ENCODE results near the gene MYO5B.
"Not testable (repeated sequence)": the region's sequence is repeated elsewhere in the genome, so short reads cannot be mapped to it uniquely, and the experiment has no call there.

The MYO5B gene

GRCh38 chr18:50231621-50232020 lies 36.7 kb upstream of the MYO5B start:
- H3K79me2 ChIP-seq (ENCODE audit: low read length): no peaks in the 10 kb centered on the region
- no peaks in the 10 kb centered on the region for H3K9me2 ChIP-seq (replicated peaks; ENCODE audit: insufficient read depth, low read length)
- no peak overlapping the region for H3K4me3 ChIP-seq (ENCODE audit: low read length)
- TF ChIP-seq CTCF (IDR thresholded peaks at IDR 0.05; ENCODE audit: low read length): no peak
- no peak for TF ChIP-seq EZH2 (optimal IDR thresholded peaks at IDR 0.05; ENCODE audit: low read depth, low read length)
- TF ChIP-seq EZH2phosphoT487 (IDR thresholded peaks at IDR 0.05; ENCODE audit: low read length): no peak
- DNase-seq: no peak
- H3K4me1 ChIP-seq (ENCODE audit: low read length): 0 out of 2 replicates have a peak, but pooled peaks cover 1% of the 10 kb centered on the region
- no peaks in the 10 kb centered on the region for H4K20me1 ChIP-seq (ENCODE audit: insufficient read depth, low read length)
- no peaks in the 10 kb centered on the region for H3K36me3 ChIP-seq (replicated peaks; ENCODE audit: insufficient read depth, low read length)
- H3K27me3 ChIP-seq (replicated peaks; ENCODE audit: insufficient read depth, low read length): no peaks in the 10 kb centered on the region
- no peak overlapping the region for H3K9ac ChIP-seq (ENCODE audit: low read length)
- no peaks in the 10 kb centered on the region for H3F3A ChIP-seq (ENCODE audit: insufficient read depth, low read length)
- H3K4me2 ChIP-seq (ENCODE audit: low read depth, low read length): no peak overlapping the region
- H3K9me3 ChIP-seq (replicated peaks; ENCODE audit: insufficient read depth, low read length): no peaks in the 10 kb centered on the region
- H3K27ac ChIP-seq (ENCODE audit: low read length): no peak overlapping the region
- no peak overlapping the region for H2AFZ ChIP-seq (ENCODE audit: low read length)

- not testable (repeated sequence) for DNase-seq; H3F3A ChIP-seq (ENCODE audit: insufficient read depth, low read length); H3K4me3 ChIP-seq (ENCODE audit: low read length); H3K9me3 ChIP-seq (replicated peaks; ENCODE audit: insufficient read depth, low read length); H3K36me3 ChIP-seq (replicated peaks; ENCODE audit: insufficient read depth, low read length); H3K4me1 ChIP-seq (ENCODE audit: low read length); H3K27ac ChIP-seq (ENCODE audit: low read length); H3K9me2 ChIP-seq (replicated peaks; ENCODE audit: insufficient read depth, low read length); H3K27me3 ChIP-seq (replicated peaks; ENCODE audit: insufficient read depth, low read length); H3K4me2 ChIP-seq (ENCODE audit: low read depth, low read length); H3K79me2 ChIP-seq (ENCODE audit: low read length); H3K9ac ChIP-seq (ENCODE audit: low read length); H2AFZ ChIP-seq (ENCODE audit: low read length); H4K20me1 ChIP-seq (ENCODE audit: insufficient read depth, low read length)
Observed at GRCh38 chr18:50220249-50220648, 25.3 kb upstream of the MYO5B start.

GRCh38 chr18:50218432-50219197 lies 23.7 kb upstream of the MYO5B start:
- no peak overlapping the region for H3K4me3 ChIP-seq (ENCODE audit: low read length)
- H3K79me2 ChIP-seq (ENCODE audit: low read length): no peaks in the 10 kb centered on the region
- H3K27ac ChIP-seq (ENCODE audit: low read length): no peak overlapping the region
- no peaks in the 10 kb centered on the region for H3K9me3 ChIP-seq (replicated peaks; ENCODE audit: insufficient read depth, low read length)
- H2AFZ ChIP-seq (ENCODE audit: low read length): 0 out of 2 replicates have a peak overlapping the region, but pooled peaks have one; percentile 12
- H3K9me2 ChIP-seq (replicated peaks; ENCODE audit: insufficient read depth, low read length): no peaks in the 10 kb centered on the region
- no peaks in the 10 kb centered on the region for H3F3A ChIP-seq (ENCODE audit: insufficient read depth, low read length)
- peak; percentile 54 for DNase-seq
- no peak overlapping the region for H3K4me2 ChIP-seq (ENCODE audit: low read depth, low read length)
- H3K9ac ChIP-seq (ENCODE audit: low read length): no peak overlapping the region
- no peaks in the 10 kb centered on the region for H3K4me1 ChIP-seq (ENCODE audit: low read length)
- TF ChIP-seq CTCF (IDR thresholded peaks at IDR 0.05; ENCODE audit: low read length) (peak; percentile 76), EZH2 (optimal IDR thresholded peaks at IDR 0.05; ENCODE audit: low read depth, low read length) (no peak)
- H4K20me1 ChIP-seq (ENCODE audit: insufficient read depth, low read length): no peaks in the 10 kb centered on the region
- no peaks in the 10 kb centered on the region for H3K36me3 ChIP-seq (replicated peaks; ENCODE audit: insufficient read depth, low read length)
- H3K27me3 ChIP-seq (replicated peaks; ENCODE audit: insufficient read depth, low read length): no peaks in the 10 kb centered on the region

DNA sequence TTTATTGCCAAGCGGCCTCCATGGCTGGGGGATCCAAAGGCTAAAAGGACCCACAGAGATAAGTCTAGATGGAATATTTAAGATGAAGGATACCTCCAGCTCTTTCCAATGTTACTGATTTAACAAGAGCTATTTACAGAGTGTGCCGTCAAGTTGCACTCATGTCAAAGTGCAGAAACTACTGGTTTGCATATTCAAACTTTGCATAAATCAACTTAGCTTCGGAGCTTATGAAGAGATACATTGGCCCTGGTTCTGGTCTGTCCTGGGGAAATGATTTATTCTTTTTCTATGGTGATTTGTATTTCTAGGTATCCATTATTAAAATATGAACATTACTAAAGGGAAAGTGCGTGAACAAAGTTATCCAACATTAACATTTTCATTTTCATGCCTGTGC lies 14.4 kb upstream of the MYO5B start:
- Histone ChIP-seq H3K9ac (ENCODE audit: low read length) (no peak overlapping the region), H3K9me2 (replicated peaks; ENCODE audit: insufficient read depth, low read length) (no peaks in the 10 kb centered on the region), H3K9me3 (replicated peaks; ENCODE audit: insufficient read depth, low read length) (no peaks in the 10 kb centered on the region), H3K27ac (ENCODE audit: low read length) (no peak overlapping the region), H4K20me1 (ENCODE audit: insufficient read depth, low read length) (no peaks in the 10 kb centered on the region), H3K4me3 (ENCODE audit: low read length) (no peak overlapping the region), H3F3A (ENCODE audit: insufficient read depth, low read length) (no peaks in the 10 kb centered on the region), H3K36me3 (replicated peaks; ENCODE audit: insufficient read depth, low read length) (no peaks in the 10 kb centered on the region), H3K4me2 (ENCODE audit: low read depth, low read length) (no peak overlapping the region), H3K79me2 (ENCODE audit: low read length) (no peaks in the 10 kb centered on the region), H3K27me3 (replicated peaks; ENCODE audit: insufficient read depth, low read length) (no peaks in the 10 kb centered on the region), H3K4me1 (ENCODE audit: low read length) (no peaks in the 10 kb centered on the region), H2AFZ (ENCODE audit: low read length) (no peak overlapping the region)
- no peak for DNase-seq
- no peak for TF ChIP-seq EZH2phosphoT487 (IDR thresholded peaks at IDR 0.05; ENCODE audit: low read length)
- no peak for TF ChIP-seq EZH2 (optimal IDR thresholded peaks at IDR 0.05; ENCODE audit: low read depth, low read length)
